ENCODE results near the gene NOP9. TPM values are rescaled to one million over a fixed set of nuclear protein-coding genes. Genes with fewer than 3 reads are reported as not detected.

The NOP9 gene
- total and polyA plus RNA-seq, 2 experiments from 2014 or later = 2.7 to 15.7 TPM

- Histone ChIP-seq H3K36me3 (no peaks in the 10 kb centered on the region), H3K9me3 (ENCODE audit: low read depth) (no peaks in the 10 kb centered on the region), H3K4me3 (no peak overlapping the region), H3K4me1 (ENCODE audit: low read depth) (peaks cover 16% of the 10 kb centered on the region), H3K27ac (no peak overlapping the region), H3K27me3 (no peaks in the 10 kb centered on the region)
- no peak for DNase-seq (ENCODE audit: low read depth in 1 of 2, low spot score in 1 of 2)
- no peak for TF ChIP-seq CTCF (IDR thresholded peaks at IDR 0.05; ENCODE audit: low read depth, low read length)
These were observed 38.2 kb upstream of the NOP9 start for GRCh38 chr14:24261256-24261968.

DNA sequence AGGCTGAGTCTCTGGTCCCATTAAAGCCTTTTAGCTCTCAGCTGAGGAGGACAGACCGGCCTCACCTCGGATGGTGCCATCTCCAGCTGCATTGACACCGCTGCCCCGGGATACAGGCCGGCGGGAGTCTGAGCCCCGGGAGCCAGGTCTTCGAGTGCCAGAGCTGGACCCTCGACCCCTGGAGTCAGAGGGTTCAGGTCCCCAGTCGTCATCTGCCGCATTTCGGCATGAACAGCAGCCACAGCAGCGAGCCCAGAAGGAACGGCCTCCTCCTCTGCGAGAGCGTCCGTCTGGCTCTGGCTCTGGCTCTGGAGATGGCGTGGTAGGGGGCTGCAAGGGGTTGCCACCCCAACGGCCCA lies 37.7 kb upstream of the NOP9 start:
- no peak for TF ChIP-seq CTCF (IDR thresholded peaks at IDR 0.05; ENCODE audit: low read depth, low read length)
- H3K9me3 ChIP-seq (ENCODE audit: low read depth) = no peaks in the 10 kb centered on the region
- no peaks in the 10 kb centered on the region for H3K27me3 ChIP-seq
- no peaks in the 10 kb centered on the region for H3K36me3 ChIP-seq
- no peak overlapping the region for H3K27ac ChIP-seq
- DNase-seq (ENCODE audit: low read depth in 1 of 2, low spot score in 1 of 2) = no peak
- H3K4me1 ChIP-seq (ENCODE audit: low read depth) = peaks cover 11% of the 10 kb centered on the region
- no peak overlapping the region for H3K4me3 ChIP-seq

DNA sequence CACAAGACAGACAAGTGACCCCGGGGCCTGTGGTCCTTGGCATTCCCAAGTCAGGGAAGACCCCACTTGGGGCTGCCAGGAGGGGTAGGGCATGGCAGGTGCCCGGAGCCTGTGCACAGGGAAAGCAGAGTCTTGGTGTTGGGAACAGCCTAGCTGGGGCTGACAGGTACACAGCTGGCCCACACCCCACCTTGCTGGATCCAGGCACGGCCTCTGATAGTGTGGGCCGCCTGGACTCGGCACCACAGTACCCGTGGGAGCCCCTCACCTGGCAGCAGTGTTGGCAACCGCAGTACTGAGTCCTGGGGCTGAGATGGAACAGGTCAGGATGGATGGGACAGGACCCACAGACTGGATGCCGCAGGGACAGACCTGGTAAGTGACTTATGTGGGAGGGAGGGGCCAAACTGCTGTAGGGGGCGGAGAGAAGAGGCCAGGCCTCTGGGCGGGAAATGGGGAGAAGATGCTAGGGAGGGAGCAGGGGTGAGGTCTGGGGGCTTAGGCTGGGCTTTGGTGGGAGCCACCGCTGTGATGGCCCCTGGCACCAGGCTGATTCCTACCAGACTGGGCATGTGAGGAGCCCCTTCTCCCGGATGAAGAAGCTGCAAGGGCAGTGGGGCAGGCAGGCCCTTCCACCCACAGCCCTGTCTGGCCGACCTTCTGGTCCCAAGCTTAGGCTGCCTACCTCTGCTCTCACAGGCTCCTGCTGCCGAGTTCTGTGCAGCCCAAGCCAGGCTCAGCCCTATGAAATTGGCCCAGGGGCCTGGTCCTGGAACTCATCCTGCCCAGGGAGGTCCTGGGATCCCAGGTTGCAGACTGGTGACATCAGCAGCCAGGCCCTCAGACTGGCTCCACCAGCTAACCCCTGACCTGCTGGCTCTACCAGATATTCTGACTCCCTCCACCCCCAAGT lies 36.6 kb upstream of the NOP9 start, which contains the start of gene TGM1:
TSS of gene TGM1 (minus strand) at position 357 of the 913 bp plus-strand sequence. CDS start 825 bp downstream, outside the sequence.
- H3K27me3 ChIP-seq = no peaks in the 10 kb centered on the region
- no peak for TF ChIP-seq CTCF (IDR thresholded peaks at IDR 0.05; ENCODE audit: low read depth, low read length)
- no peaks in the 10 kb centered on the region for H3K9me3 ChIP-seq (ENCODE audit: low read depth)
- H3K4me3 ChIP-seq = no peak within 1 kb of the TSS
- no peaks in the 10 kb centered on the region for H3K36me3 ChIP-seq
- no peak within 1 kb of the TSS for H3K27ac ChIP-seq
- no peaks in the 10 kb centered on the region for H3K4me1 ChIP-seq (ENCODE audit: low read depth)
- no peak for DNase-seq (ENCODE audit: low read depth in 1 of 2, low spot score in 1 of 2)

- no peaks in the 10 kb centered on the region for H3K4me1 ChIP-seq (ENCODE audit: low read depth)
- no peak for DNase-seq (ENCODE audit: low read depth in 1 of 2, low spot score in 1 of 2)
- no peaks in the 10 kb centered on the region for H3K27me3 ChIP-seq
- H3K27ac ChIP-seq = no peak overlapping the region
- no peaks in the 10 kb centered on the region for H3K9me3 ChIP-seq (ENCODE audit: low read depth)
- H3K36me3 ChIP-seq = no peaks in the 10 kb centered on the region
- no peak overlapping the region for H3K4me3 ChIP-seq
- no peak for TF ChIP-seq CTCF (IDR thresholded peaks at IDR 0.05; ENCODE audit: low read depth, low read length)
These were observed 35.8 kb upstream of the NOP9 start for GRCh38 chr14:24263848-24264247.

DNA sequence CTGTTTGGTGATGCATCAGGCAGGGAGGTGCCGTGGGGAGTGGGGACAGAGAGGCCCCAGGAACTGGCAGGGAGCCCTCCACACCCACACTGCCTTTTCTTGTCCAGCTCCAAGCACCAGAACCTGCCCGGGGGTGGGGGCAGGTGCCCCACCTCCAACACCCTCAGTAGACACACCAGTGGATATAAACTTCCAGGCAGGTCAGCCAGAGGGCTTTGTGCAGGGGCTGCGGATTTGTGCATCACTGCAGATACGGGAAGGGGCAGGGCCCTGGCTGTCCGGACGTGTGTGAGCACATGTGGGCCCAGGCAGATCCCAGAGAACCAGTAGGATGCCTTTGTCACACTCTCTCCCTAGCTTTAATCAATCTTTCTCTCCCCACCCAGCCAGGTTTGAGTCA lies 35.4 kb upstream of the NOP9 start:
- H3K4me1 ChIP-seq (ENCODE audit: low read depth) = no peaks in the 10 kb centered on the region
- no peak for TF ChIP-seq CTCF (IDR thresholded peaks at IDR 0.05; ENCODE audit: low read depth, low read length)
- no peak overlapping the region for H3K27ac ChIP-seq
- H3K9me3 ChIP-seq (ENCODE audit: low read depth) = no peaks in the 10 kb centered on the region
- H3K36me3 ChIP-seq = no peaks in the 10 kb centered on the region
- DNase-seq (ENCODE audit: low read depth in 1 of 2, low spot score in 1 of 2) = no peak
- no peak overlapping the region for H3K4me3 ChIP-seq
- H3K27me3 ChIP-seq = no peaks in the 10 kb centered on the region

Measured in cardiac muscle cell (in vitro differentiated cells and primary cell).